Measurements from ENCODE around the gene CDCP2. TPM values are rescaled to one million over a fixed set of nuclear protein-coding genes. Genes with fewer than 3 reads are reported as not detected.

The CDCP2 gene
- total and polyA plus RNA-seq, 2 of the 8 experiments (the other 6 are each of a cell fraction or from before 2014, with no cell fraction given): not detected

- no peak for TF ChIP-seq CHD7 (IDR thresholded peaks at IDR 0.05; ENCODE audit: insufficient replicate concordance, low read length)
- TF ChIP-seq, protein P1, sequence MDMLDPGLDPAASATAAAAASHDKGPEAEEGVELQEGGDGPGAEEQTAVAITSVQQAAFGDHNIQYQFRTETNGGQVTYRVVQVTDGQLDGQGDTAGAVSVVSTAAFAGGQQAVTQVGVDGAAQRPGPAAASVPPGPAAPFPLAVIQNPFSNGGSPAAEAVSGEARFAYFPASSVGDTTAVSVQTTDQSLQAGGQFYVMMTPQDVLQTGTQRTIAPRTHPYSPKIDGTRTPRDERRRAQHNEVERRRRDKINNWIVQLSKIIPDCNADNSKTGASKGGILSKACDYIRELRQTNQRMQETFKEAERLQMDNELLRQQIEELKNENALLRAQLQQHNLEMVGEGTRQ (IDR thresholded peaks at IDR 0.05; ENCODE audit: low read length): no peak
- TF ChIP-seq EGR1 (IDR thresholded peaks at IDR 0.05; ENCODE audit: borderline replicate concordance, low read depth, low read length): no peak
- no peak for TF ChIP-seq CHD2 (IDR thresholded peaks at IDR 0.05; ENCODE audit: low read length)
- TF ChIP-seq JUND (IDR thresholded peaks at IDR 0.05; ENCODE audit: low read length): no peak
- TF ChIP-seq CREB1 (IDR thresholded peaks at IDR 0.05): no peak
- TF ChIP-seq SIRT6 (IDR thresholded peaks at IDR 0.05; ENCODE audit: low read length): no peak
- no peak for TF ChIP-seq GTF2F1 (IDR thresholded peaks at IDR 0.05; ENCODE audit: borderline replicate concordance, low read depth, low read length)
- TF ChIP-seq SAP30 (IDR thresholded peaks at IDR 0.05; ENCODE audit: insufficient read depth, insufficient replicate concordance, low read length): no peak
- no peak for TF ChIP-seq SRF (IDR thresholded peaks at IDR 0.05; ENCODE audit: low read depth, low read length)
- no peak for TF ChIP-seq RAD21 (IDR thresholded peaks at IDR 0.05 in 1 of 2, conservative IDR thresholded peaks at IDR 0.05 in 1 of 2; ENCODE audit: low read depth in 2 of 2, low read length in 2 of 2)
These were observed 38.7 kb upstream of the CDCP2 start (continued) for GRCh38 chr1:54191525-54191924.

Data from H1 (cell line).